Type B pancreatic cell (in vitro differentiated cells): ENCODE measurements around the gene ZCCHC24. TPM values are rescaled to one million over a fixed set of nuclear protein-coding genes. Genes with fewer than 3 reads are reported as not detected.

Experiments used
- DNase-seq: peaks from one replicate; pipeline ENCODE4 v3.0.0; 2021; ENCODE audit warnings: mixed read lengths; ENCODE audit not compliant: unreplicated experiment; ENCODE audit errors: extremely low spot score
- H3K27ac Mint-ChIP-seq: 2 replicates; pipeline ENCODE4 v1.8.0; 2021; ENCODE audit warnings: mild to moderate bottlenecking, mixed read lengths
- H3K27me3 Mint-ChIP-seq: 2 replicates; pipeline ENCODE4 v1.8.0; 2021; ENCODE audit warnings: mixed read lengths
- H3K36me3 Mint-ChIP-seq: 2 replicates; pipeline ENCODE4 v1.8.0; 2021; ENCODE audit warnings: mixed read lengths
- H3K4me1 Mint-ChIP-seq: one replicate; pipeline ENCODE4 v1.8.0; 2021; ENCODE audit warnings: mixed read lengths; ENCODE audit not compliant: unreplicated experiment
- H3K4me3 Mint-ChIP-seq: 2 replicates; pipeline ENCODE4 v1.8.0; 2021; ENCODE audit warnings: mild to moderate bottlenecking, mixed read lengths
- H3K9me3 Mint-ChIP-seq: 2 replicates; pipeline ENCODE4 v1.8.0; 2021; ENCODE audit warnings: mixed read lengths
- total RNA-seq: library from RNA; stranded (reverse); gene quantifications from 2 replicates; pipeline ENCODE4 v1.2.1, GENCODE V29; 2021; ENCODE audit warnings: low replicate concordance
- TF ChIP-seq, protein P1 (sequence below): fragments of 200-600 bp; sonication (generic); conservative IDR thresholded peaks from 2 replicates; pipeline ENCODE4 v1.5.0; 2021; ENCODE audit warnings: antibody characterized with exemption, mild to moderate bottlenecking

Gene ZCCHC24
- total RNA-seq, 1 donor from 2014 or later: 29.1 TPM

- H3K36me3 Mint-ChIP-seq: peaks cover 10% of the 10 kb centered on the region
- H3K4me3 Mint-ChIP-seq: no peak overlapping the region
- no peaks in the 10 kb centered on the region for H3K9me3 Mint-ChIP-seq
- H3K27me3 Mint-ChIP-seq: no peaks in the 10 kb centered on the region
- TF ChIP-seq, protein P1, sequence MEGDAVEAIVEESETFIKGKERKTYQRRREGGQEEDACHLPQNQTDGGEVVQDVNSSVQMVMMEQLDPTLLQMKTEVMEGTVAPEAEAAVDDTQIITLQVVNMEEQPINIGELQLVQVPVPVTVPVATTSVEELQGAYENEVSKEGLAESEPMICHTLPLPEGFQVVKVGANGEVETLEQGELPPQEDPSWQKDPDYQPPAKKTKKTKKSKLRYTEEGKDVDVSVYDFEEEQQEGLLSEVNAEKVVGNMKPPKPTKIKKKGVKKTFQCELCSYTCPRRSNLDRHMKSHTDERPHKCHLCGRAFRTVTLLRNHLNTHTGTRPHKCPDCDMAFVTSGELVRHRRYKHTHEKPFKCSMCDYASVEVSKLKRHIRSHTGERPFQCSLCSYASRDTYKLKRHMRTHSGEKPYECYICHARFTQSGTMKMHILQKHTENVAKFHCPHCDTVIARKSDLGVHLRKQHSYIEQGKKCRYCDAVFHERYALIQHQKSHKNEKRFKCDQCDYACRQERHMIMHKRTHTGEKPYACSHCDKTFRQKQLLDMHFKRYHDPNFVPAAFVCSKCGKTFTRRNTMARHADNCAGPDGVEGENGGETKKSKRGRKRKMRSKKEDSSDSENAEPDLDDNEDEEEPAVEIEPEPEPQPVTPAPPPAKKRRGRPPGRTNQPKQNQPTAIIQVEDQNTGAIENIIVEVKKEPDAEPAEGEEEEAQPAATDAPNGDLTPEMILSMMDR: no peak
- H3K4me1 Mint-ChIP-seq: peaks cover 46% of the 10 kb centered on the region
- DNase-seq: no peak
- H3K27ac Mint-ChIP-seq: no peak overlapping the region
These were observed 48.4 kb downstream of the ZCCHC24 start for GRCh38 chr10:79397051-79397450.

- Mint-ChIP-seq H3K36me3 (peaks cover 10% of the 10 kb centered on the region), H3K4me3 (no peak overlapping the region), H3K27ac (no peak overlapping the region), H3K4me1 (peaks cover 46% of the 10 kb centered on the region), H3K27me3 (no peaks in the 10 kb centered on the region), H3K9me3 (no peaks in the 10 kb centered on the region)
- no peak for DNase-seq
- TF ChIP-seq, protein P1: no peak
These were observed 48.9 kb downstream of the ZCCHC24 start for GRCh38 chr10:79396520-79396919.

DNA sequence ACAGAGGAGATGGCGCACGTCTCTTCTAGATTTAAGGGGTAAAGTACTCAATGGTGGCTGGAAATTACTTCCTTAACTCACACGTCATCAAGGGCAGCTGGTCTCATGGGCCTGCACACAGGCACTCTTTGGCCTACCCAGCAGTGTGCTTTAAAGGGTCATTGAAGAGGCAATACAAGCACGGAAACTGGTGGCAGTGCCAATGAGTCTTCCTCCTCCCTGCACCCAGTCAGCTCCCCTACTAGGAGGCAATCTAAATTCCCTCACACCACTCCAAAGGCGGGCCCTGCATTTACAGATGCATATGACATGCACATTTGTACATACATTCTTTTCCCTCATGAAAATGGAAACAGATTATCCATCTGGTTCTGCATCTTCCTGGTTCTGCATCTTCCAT, 50.8 kb downstream of the ZCCHC24 start:
- peaks cover 39% of the 10 kb centered on the region for H3K4me1 Mint-ChIP-seq
- peaks cover 10% of the 10 kb centered on the region for H3K36me3 Mint-ChIP-seq
- H3K9me3 Mint-ChIP-seq: no peaks in the 10 kb centered on the region
- H3K27me3 Mint-ChIP-seq: no peaks in the 10 kb centered on the region
- no peak for DNase-seq
- no peak overlapping the region for H3K4me3 Mint-ChIP-seq
- no peak overlapping the region for H3K27ac Mint-ChIP-seq
- TF ChIP-seq, protein P1: no peak

GRCh38 chr10:79393924-79394610, 51.4 kb downstream of the ZCCHC24 start:
- no peak for DNase-seq
- no peaks in the 10 kb centered on the region for H3K27me3 Mint-ChIP-seq
- no peaks in the 10 kb centered on the region for H3K9me3 Mint-ChIP-seq
- H3K36me3 Mint-ChIP-seq: peaks cover 10% of the 10 kb centered on the region
- no peak overlapping the region for H3K4me3 Mint-ChIP-seq
- TF ChIP-seq, protein P1: no peak
- peaks cover 33% of the 10 kb centered on the region for H3K4me1 Mint-ChIP-seq
- no peak overlapping the region for H3K27ac Mint-ChIP-seq

GRCh38 chr10:79393221-79393923, 52.1 kb downstream of the ZCCHC24 start:
- no peak overlapping the region for H3K27ac Mint-ChIP-seq
- no peak overlapping the region for H3K4me3 Mint-ChIP-seq
- no peaks in the 10 kb centered on the region for H3K27me3 Mint-ChIP-seq
- H3K36me3 Mint-ChIP-seq: peaks cover 10% of the 10 kb centered on the region
- no peaks in the 10 kb centered on the region for H3K9me3 Mint-ChIP-seq
- peaks cover 26% of the 10 kb centered on the region for H3K4me1 Mint-ChIP-seq
- TF ChIP-seq, protein P1: no peak
- DNase-seq: no peak
